ENCODE measurements around the gene PRKG1. TPM values are rescaled to one million over a fixed set of nuclear protein-coding genes. Genes with fewer than 3 reads are reported as not detected.
"Not testable (repeated sequence)": the region's sequence is repeated elsewhere in the genome, so short reads cannot be mapped to it uniquely, and the experiment has no call there.

Gene PRKG1
- total RNA-seq, 6 experiments from 2014 or later, result 1.1 to 2.0 (median 1.3) TPM

DNA sequence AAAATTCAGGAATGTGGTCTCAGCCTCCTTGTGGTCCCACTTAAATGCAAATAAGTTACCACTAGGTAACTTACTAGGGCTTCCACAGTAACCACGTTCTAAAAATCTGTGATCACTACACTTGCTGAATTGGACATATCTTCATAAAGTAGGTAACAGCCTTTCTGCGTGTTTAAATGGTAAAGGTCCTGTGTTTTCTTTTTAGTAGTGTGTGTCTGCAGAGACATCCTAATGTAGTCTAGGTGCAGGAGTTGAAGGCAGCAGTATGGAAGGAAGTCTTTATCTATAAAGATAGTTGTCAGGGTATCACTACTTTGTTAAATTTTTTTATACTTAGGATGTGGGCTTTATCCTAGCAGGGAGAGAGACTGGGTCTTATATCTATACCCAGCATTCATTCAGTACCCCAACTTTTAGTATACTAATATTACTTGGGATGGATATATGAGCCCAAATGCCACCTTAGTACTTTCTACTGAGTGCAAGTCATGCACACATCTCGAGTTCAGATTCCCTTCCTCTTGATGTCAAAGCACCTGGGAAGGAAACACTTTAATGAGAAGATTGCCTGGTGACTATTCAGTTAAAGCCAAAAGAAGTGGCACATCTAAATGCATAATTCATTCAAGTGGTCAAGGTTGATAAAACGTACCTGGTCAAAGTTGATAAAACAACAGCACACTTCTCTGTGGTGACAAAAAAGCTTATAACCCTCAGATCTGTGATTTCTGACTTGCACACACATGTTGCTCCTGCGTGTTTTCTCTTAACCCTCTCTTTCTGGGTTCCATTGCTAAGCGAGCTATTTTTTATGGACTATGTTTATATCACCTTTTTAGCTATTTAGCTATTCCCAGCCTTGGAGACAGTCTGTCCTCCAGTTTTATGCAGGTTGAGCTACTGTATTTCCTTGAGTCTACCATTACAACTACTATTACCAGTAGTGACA lies 958.7 kb downstream of the PRKG1 start:
- H3K9me3 ChIP-seq, result no peaks in the 10 kb centered on the region
- H3K36me3 ChIP-seq, result no peaks in the 10 kb centered on the region
- no peak overlapping the region for H3K4me3 ChIP-seq
- 49% methylated on average over 6 of the region's 6 CpGs for WGBS (ENCODE audit: insufficient coverage, low coverage, low lambda C conversion rate, missing lambda C conversion rate)
- no peak for DNase-seq
- TF ChIP-seq, protein P1, sequence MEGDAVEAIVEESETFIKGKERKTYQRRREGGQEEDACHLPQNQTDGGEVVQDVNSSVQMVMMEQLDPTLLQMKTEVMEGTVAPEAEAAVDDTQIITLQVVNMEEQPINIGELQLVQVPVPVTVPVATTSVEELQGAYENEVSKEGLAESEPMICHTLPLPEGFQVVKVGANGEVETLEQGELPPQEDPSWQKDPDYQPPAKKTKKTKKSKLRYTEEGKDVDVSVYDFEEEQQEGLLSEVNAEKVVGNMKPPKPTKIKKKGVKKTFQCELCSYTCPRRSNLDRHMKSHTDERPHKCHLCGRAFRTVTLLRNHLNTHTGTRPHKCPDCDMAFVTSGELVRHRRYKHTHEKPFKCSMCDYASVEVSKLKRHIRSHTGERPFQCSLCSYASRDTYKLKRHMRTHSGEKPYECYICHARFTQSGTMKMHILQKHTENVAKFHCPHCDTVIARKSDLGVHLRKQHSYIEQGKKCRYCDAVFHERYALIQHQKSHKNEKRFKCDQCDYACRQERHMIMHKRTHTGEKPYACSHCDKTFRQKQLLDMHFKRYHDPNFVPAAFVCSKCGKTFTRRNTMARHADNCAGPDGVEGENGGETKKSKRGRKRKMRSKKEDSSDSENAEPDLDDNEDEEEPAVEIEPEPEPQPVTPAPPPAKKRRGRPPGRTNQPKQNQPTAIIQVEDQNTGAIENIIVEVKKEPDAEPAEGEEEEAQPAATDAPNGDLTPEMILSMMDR (IDR thresholded peaks at IDR 0.05), result no peak
- no peak for TF ChIP-seq POLR2A (IDR thresholded peaks at IDR 0.05)
- H3K27ac ChIP-seq, result no peak overlapping the region
- ATAC-seq, result no peak
- intact Hi-C loops (cut with DNase I), result no loop called here
- no peaks in the 10 kb centered on the region for H3K4me1 ChIP-seq
- no peaks in the 10 kb centered on the region for H3K27me3 ChIP-seq

DNA sequence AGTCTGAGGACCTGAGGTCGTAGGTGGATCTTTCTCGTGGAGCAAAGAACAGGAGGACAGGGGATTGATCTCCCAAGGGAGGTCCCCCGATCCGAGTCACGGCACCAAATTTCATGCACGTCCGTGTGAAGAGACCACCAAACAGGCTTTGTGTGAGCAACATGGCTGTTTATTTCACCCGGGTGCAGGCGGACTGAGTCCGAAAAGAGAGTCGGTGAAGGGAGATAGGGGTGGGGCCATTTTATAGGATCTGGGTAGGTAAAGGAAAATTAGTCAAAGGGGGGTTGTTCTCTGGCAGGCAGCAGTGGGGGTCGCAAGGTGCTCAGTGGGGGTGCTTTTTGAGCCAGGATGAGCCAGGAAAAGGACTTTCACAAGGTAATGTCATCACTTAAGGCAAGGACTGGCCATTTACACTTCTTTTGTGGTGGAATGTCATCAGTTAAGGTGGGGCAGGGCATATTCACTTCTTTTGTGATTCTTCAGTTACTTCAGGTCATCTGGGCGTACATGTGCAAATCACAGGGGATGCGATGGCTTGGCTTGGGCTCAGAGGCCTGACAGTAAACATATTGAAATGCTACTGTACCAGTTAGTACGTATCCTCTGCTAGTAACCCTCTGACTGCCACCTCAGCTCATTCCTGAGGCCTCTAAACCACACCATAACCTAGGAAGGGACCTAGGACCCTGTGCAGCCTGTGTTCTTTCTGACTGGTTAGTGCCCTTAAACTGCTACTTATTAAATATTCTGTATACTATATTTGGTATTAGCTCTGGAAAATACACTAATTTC lies 964.9 kb downstream of the PRKG1 start:
- H3K4me1 ChIP-seq; H3K9me3 ChIP-seq; DNase-seq; H3K4me3 ChIP-seq; H3K36me3 ChIP-seq; intact Hi-C loops (cut with DNase I); H3K27ac ChIP-seq; ATAC-seq; H3K27me3 ChIP-seq: not testable (repeated sequence)
- 87% methylated on average over 4 of the region's 15 CpGs for WGBS (ENCODE audit: insufficient coverage, low coverage, low lambda C conversion rate, missing lambda C conversion rate)

DNA sequence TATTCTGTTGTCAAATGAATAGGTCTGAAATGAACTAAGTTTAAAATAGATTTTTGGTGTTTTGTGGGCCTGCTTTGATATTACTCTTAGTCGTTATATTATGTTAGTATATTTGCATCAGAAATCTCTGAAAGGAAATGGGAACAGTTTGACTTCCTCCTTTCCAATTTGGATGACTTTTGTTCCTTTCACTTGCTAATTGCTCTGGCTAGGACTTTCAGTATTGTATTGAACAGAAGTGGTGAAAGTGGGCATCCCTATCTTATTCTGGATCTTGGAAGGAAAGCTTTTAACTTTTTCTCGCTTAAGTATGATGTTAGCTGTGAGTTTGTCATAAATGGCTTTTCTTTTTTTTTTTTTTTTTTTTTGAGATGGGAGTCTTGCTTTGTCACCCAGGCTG lies 966.2 kb downstream of the PRKG1 start:
- WGBS (ENCODE audit: insufficient coverage, low coverage, low lambda C conversion rate, missing lambda C conversion rate), result 11% methylated on average over 2 of the region's 2 CpGs
- Histone ChIP-seq H3K27ac (no peak overlapping the region), H3K4me1 (no peaks in the 10 kb centered on the region), H3K36me3 (no peaks in the 10 kb centered on the region), H3K4me3 (no peak overlapping the region), H3K9me3 (no peaks in the 10 kb centered on the region), H3K27me3 (no peaks in the 10 kb centered on the region)
- TF ChIP-seq, protein P1 (IDR thresholded peaks at IDR 0.05), result no peak
- TF ChIP-seq POLR2A (IDR thresholded peaks at IDR 0.05), result no peak
- no peak for DNase-seq
- intact Hi-C loops (cut with DNase I), result no loop called here
- no peak for ATAC-seq

DNA sequence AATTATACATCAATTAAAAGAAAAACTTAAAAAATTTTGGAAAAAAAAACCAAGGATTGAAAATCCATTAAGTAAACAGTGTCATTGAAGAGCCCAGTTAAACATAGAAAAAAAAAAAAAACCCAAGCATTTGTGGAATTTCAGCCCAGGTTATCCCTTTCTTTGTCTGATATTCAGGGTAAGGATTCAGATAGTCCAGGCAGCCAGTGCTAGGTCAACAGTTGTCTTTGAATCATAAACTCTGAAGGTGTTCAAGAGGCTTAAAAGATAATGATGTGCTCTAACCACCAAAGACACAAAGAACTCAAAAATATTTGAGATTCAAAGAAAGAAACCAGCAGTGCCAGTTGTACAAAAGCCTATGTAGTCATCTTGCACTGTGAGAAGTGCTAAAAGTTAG lies 969.5 kb downstream of the PRKG1 start:
- Histone ChIP-seq H3K4me3 (no peak overlapping the region), H3K36me3 (no peaks in the 10 kb centered on the region), H3K27ac (no peak overlapping the region), H3K4me1 (no peaks in the 10 kb centered on the region), H3K27me3 (no peaks in the 10 kb centered on the region), H3K9me3 (no peaks in the 10 kb centered on the region)
- intact Hi-C loops (cut with DNase I), result no loop called here
- DNase-seq, result no peak
- no peak for ATAC-seq
- TF ChIP-seq POLR2A (IDR thresholded peaks at IDR 0.05), result no peak
- TF ChIP-seq, protein P1 (IDR thresholded peaks at IDR 0.05), result no peak

DNA sequence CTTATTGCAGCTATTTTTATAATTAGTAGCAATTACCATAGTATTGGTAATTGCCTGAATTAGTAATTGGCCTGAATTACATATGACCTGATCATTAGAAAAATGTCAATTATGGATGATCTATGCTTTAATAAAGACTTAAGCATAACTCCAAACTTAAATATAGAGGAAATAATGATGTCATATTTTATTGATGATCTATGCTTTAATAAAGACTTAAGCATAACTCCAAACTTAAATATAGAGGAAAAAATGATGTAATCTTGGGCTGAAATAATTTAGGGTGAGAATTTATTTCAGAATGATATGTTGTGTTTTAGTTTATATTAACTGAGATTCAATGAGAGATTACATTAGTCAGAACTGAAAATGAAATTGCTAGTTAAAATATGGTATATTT lies 973.8 kb downstream of the PRKG1 start:
- Histone ChIP-seq H3K4me3 (no peak overlapping the region), H3K27ac (no peak overlapping the region), H3K4me1 (no peaks in the 10 kb centered on the region), H3K36me3 (no peaks in the 10 kb centered on the region), H3K27me3 (no peaks in the 10 kb centered on the region), H3K9me3 (no peaks in the 10 kb centered on the region)
- DNase-seq (no peak), ATAC-seq (no peak)
- TF ChIP-seq POLR2A (IDR thresholded peaks at IDR 0.05), result no peak
- TF ChIP-seq, protein P1 (IDR thresholded peaks at IDR 0.05), result no peak
- intact Hi-C loops (cut with DNase I), result no loop called here
